IgD-negative memory B cell (primary cell): ENCODE measurements around the gene PCF11. TPM values are rescaled to one million over a fixed set of nuclear protein-coding genes. Genes with fewer than 3 reads are reported as not detected.

ENCODE experiments used
- H3K27ac Mint-ChIP-seq, 3 donors: one replicate each; pipeline ENCODE4 v1.8.0; 2020 to 2022; ENCODE audit warnings: mild to moderate bottlenecking in 3 of 3, mixed read lengths in 3 of 3, moderate library complexity in 1 of 3
- H3K27me3 Mint-ChIP-seq: one replicate; pipeline ENCODE4 v1.8.0; 2021; ENCODE audit warnings: mixed read lengths
- H3K36me3 Mint-ChIP-seq: one replicate; pipeline ENCODE4 v1.8.0; 2020; ENCODE audit warnings: mild to moderate bottlenecking, mixed read lengths
- H3K4me1 Mint-ChIP-seq, 3 donors: one replicate each; pipeline ENCODE4 v1.8.0; 2020 to 2022; ENCODE audit warnings: mixed read lengths in 3 of 3, mild to moderate bottlenecking in 1 of 3
- H3K4me3 Mint-ChIP-seq, 4 donors: one replicate each; pipeline ENCODE4 v1.8.0; 2020 to 2022; ENCODE audit warnings: mild to moderate bottlenecking in 4 of 4, mixed read lengths in 4 of 4, moderate library complexity in 3 of 4
- H3K9me3 Mint-ChIP-seq, 3 donors: one replicate each; pipeline ENCODE4 v1.8.0; 2020 to 2021; ENCODE audit warnings: mixed read lengths in 3 of 3, mild to moderate bottlenecking in 1 of 3
- polyA plus RNA-seq: library from polyadenylated mRNA; unstranded; fragments of 300-500 nt; fragmentation: Illumina TruSeq; gene quantifications from one replicate; pipeline ENCODE4 v1.2.3, GENCODE V29; 2021

The PCF11 gene
- polyA plus RNA-seq, 1 donor from 2014 or later, result 47.4 TPM

GRCh38 chr11:83139310-83139709 lies 17.6 kb upstream of the PCF11 start:
- Mint-ChIP-seq H3K27ac (no peak overlapping the region), H3K4me3 (no peak overlapping the region), H3K27me3 (no peaks in the 10 kb centered on the region), H3K36me3 (no peaks in the 10 kb centered on the region), H3K9me3 (peaks cover 0 to 4% (median 2%) of the 10 kb centered on the region in 3 donors), H3K4me1 (peaks cover 0 to 8% (median 4%) of the 10 kb centered on the region in 3 donors)

DNA sequence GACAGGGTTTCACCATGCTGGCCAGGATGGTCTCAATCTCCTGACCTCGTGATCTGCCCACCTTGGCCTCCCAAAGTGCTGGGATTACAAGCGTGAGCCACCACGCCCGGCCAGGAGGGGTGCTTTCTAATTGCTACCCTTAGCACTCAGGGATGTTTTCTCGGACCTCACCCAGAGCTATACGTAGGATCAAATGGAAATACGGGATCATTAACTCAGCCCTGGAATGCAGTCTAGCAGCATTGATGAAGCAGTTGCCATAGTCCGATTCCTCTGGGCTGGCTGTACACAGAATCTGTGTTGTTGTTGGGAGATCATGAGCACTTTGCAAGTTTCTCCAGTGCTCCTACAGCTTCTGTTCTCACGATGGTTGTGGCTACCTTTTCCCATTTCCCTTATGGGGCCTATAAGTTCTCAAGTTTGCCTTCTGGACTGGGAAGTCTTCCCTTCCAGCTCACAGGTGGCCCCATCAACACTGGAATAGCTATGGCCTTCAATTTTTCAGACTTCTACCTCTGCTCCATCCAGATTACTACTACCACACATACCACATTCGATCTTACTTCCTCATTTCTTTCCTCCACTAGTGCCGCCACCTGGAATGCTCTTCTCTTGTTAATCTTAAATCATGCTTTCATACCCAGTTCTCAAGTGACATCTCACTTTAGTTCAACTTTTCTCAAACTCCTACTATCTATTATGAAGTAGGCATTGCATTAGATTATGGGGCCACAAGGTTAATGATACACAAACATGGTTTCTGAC lies 16.1 kb upstream of the PCF11 start:
- Mint-ChIP-seq H3K27ac (peak overlapping the region in 1 of 3 donors; percentile 46), H3K27me3 (no peaks in the 10 kb centered on the region), H3K36me3 (no peaks in the 10 kb centered on the region), H3K9me3 (peaks cover 0 to 4% (median 2%) of the 10 kb centered on the region in 3 donors), H3K4me3 (peak overlapping the region in 1 of 4 donors; percentile 56), H3K4me1 (peaks cover 0 to 8% (median 4%) of the 10 kb centered on the region in 3 donors)

- H3K27ac Mint-ChIP-seq, result no peak overlapping the region
- no peaks in the 10 kb centered on the region for H3K36me3 Mint-ChIP-seq
- no peaks in the 10 kb centered on the region for H3K9me3 Mint-ChIP-seq
- no peak overlapping the region for H3K4me3 Mint-ChIP-seq
- H3K27me3 Mint-ChIP-seq, result no peaks in the 10 kb centered on the region
- peaks cover 0 to 3% (median 2%) of the 10 kb centered on the region in 3 donors for H3K4me1 Mint-ChIP-seq
Measured at GRCh38 chr11:83147895-83148294, 9.0 kb upstream of the PCF11 start.

- no peaks in the 10 kb centered on the region for H3K36me3 Mint-ChIP-seq
- peaks cover 0 to 9% (median 3%) of the 10 kb centered on the region in 3 donors for H3K4me1 Mint-ChIP-seq
- no peaks in the 10 kb centered on the region for H3K27me3 Mint-ChIP-seq
- no peaks in the 10 kb centered on the region for H3K9me3 Mint-ChIP-seq
- no peak overlapping the region for H3K27ac Mint-ChIP-seq
- H3K4me3 Mint-ChIP-seq, result no peak overlapping the region
Measured at GRCh38 chr11:83150450-83150849, 6.5 kb upstream of the PCF11 start.

DNA sequence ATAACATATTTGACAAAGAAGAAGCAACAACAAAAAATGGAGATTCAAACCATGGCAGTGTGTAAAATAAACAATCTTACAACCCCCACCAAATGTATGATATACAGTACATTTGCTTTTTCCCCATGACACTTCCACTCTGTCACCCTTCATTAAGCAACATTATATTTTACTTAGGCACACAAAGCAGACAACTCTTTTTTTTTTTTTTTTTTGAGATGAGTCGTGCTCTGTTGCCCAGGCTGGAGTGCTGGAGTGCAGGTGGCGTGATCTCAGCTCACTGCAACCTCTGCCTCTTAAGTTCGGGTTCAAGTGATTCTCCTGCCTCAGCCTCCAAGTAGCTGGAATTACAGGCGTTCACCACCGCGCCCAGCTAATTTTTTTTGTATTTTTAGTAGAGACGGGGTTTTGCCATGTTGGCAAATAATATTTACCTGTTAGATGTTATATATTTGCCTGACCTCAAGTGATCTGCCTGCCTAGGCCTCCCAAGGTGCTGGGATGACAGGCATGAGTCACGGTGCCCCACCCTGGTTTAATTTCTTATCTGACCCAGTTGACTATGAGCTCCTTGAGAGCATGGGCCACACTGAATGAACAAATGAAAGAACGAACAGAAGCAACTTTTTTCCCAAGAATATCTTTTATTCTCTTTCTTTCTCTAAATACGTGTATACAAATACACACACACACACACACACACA lies 5.5 kb upstream of the PCF11 start:
- Mint-ChIP-seq H3K36me3 (no peaks in the 10 kb centered on the region), H3K4me3 (no peak overlapping the region), H3K27me3 (no peaks in the 10 kb centered on the region), H3K27ac (no peak overlapping the region), H3K4me1 (peaks cover 0 to 12% (median 3%) of the 10 kb centered on the region in 3 donors), H3K9me3 (no peaks in the 10 kb centered on the region)

DNA sequence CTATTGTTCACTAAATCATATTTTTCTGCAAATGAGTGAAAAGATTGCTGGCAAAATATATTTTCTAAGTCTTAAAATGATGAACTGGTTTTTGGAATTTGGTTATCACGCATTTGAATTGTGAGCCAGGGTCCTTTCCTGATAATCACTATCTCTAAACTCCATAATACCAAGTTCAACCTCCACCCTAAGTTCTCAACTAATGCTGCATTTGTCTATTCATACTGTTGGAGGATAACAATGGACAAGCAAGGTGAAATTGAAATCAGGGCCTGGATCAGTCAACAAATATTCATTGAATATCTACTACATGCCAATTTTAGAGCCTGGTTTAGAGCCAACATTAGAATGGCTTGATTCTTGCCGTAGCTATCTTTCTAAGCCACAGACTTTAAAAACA lies 4.7 kb upstream of the PCF11 start:
- Mint-ChIP-seq H3K4me3 (peak overlapping the region in 1 of 4 donors; percentile 18), H3K27ac (peak overlapping the region in 1 of 3 donors; percentile 40), H3K4me1 (peaks cover 0 to 12% (median 3%) of the 10 kb centered on the region in 3 donors), H3K27me3 (no peaks in the 10 kb centered on the region), H3K36me3 (peaks cover 3% of the 10 kb centered on the region), H3K9me3 (no peaks in the 10 kb centered on the region)

GRCh38 chr11:83153764-83154163 lies 3.2 kb upstream of the PCF11 start:
- H3K27ac Mint-ChIP-seq, result no peak overlapping the region
- H3K27me3 Mint-ChIP-seq, result no peaks in the 10 kb centered on the region
- peaks cover 3% of the 10 kb centered on the region for H3K36me3 Mint-ChIP-seq
- H3K4me3 Mint-ChIP-seq, result peak overlapping the region in 1 of 4 donors; percentile 74
- no peaks in the 10 kb centered on the region for H3K9me3 Mint-ChIP-seq
- H3K4me1 Mint-ChIP-seq, result peaks cover 0 to 9% (median 0%) of the 10 kb centered on the region in 3 donors

DNA sequence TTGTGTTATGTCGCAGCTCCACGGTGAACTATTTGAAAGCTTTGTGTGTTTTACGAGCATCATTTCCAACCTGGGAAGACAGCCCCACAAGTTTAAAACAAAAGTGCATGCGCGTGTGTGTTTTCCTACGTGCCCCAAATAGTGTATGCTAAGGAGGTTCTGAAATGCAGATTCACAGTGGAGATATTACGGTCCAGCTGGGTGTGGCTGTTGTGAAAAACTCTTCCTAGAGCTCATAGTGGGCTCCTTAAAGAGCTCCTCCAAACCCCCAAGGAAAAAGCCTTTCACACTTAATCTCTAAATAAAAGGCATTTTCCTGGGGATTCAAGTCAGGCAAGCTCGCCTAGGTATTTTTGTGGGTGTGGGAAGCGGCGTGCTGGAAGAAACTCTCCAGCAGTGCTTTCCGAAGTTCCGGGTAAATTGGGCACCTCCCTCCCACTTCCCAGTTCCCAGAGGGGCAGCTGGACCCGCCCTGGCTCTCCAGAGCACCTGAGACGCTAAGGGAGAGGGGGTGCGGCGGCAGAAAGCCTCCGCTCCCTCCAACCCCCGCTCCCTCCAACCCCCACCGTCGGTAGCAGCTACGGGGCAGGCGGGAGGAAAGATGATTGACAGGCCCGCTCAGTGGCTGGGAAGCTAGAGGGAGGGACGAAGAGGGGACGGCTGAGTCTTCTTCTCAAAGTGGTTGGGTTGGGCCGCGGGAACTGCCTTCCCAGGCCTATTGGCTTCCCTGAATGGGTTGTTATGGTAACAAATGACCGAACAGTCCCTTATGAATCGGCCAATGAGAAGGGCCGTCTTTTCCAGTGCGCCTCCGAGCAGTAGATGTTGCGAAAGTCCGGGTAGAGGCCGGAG lies 561 bp upstream of the PCF11 start:
- peak overlapping the region; percentile 99 to 100 (median 99) for H3K27ac Mint-ChIP-seq
- peaks cover 12 to 28% (median 20%) of the 10 kb centered on the region in 3 donors for H3K4me1 Mint-ChIP-seq
- no peaks in the 10 kb centered on the region for H3K27me3 Mint-ChIP-seq
- peak overlapping the region; percentile 93 to 100 (median 100) for H3K4me3 Mint-ChIP-seq
- H3K9me3 Mint-ChIP-seq, result no peaks in the 10 kb centered on the region
- peaks cover 5% of the 10 kb centered on the region for H3K36me3 Mint-ChIP-seq

- Mint-ChIP-seq H3K4me1 (peaks cover 25 to 40% (median 32%) of the 10 kb centered on the region in 3 donors), H3K36me3 (peaks cover 5% of the 10 kb centered on the region), H3K27ac (peak overlapping the region; percentile 99 to 100 (median 99)), H3K4me3 (peak overlapping the region; percentile 93 to 100 (median 100)), H3K27me3 (no peaks in the 10 kb centered on the region), H3K9me3 (no peaks in the 10 kb centered on the region)
Measured at GRCh38 chr11:83157594-83158356, 844 bp downstream of the PCF11 start.

DNA sequence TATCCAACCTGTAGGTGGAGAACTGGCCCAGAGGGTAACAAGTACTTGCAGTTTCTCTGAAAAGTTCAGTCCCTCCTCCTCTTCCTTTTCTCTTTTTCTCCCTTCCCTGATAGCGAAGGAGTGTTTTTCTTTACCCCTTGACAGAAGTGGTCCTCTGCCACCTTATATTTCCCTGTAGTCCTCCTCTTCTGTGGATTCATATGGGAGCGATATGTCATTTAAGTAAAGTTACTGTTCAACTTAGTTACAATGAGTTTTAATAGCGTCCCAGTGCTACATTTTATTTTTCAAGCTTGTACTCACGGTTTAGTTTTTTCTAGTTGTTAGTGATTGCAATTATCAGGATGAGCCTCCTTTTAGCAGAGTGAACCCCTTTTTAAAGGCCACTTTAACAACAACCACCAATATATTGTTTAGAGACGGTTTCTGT lies 1.4 kb downstream of the PCF11 start:
- Mint-ChIP-seq H3K9me3 (no peaks in the 10 kb centered on the region), H3K27me3 (no peaks in the 10 kb centered on the region), H3K27ac (peak overlapping the region; percentile 85 to 99 (median 99)), H3K4me3 (peak overlapping the region; percentile 93 to 100 (median 100)), H3K36me3 (peaks cover 5% of the 10 kb centered on the region), H3K4me1 (peaks cover 31 to 41% (median 32%) of the 10 kb centered on the region in 3 donors)

GRCh38 chr11:83158965-83159901 lies 2.3 kb downstream of the PCF11 start:
- Mint-ChIP-seq H3K4me3 (peak overlapping the region; percentile 93 to 100 (median 100)), H3K4me1 (peaks cover 31 to 46% (median 37%) of the 10 kb centered on the region in 3 donors), H3K27me3 (no peaks in the 10 kb centered on the region), H3K36me3 (peaks cover 7% of the 10 kb centered on the region), H3K27ac (peak overlapping the region; percentile 46 to 99 (median 99)), H3K9me3 (no peaks in the 10 kb centered on the region)

DNA sequence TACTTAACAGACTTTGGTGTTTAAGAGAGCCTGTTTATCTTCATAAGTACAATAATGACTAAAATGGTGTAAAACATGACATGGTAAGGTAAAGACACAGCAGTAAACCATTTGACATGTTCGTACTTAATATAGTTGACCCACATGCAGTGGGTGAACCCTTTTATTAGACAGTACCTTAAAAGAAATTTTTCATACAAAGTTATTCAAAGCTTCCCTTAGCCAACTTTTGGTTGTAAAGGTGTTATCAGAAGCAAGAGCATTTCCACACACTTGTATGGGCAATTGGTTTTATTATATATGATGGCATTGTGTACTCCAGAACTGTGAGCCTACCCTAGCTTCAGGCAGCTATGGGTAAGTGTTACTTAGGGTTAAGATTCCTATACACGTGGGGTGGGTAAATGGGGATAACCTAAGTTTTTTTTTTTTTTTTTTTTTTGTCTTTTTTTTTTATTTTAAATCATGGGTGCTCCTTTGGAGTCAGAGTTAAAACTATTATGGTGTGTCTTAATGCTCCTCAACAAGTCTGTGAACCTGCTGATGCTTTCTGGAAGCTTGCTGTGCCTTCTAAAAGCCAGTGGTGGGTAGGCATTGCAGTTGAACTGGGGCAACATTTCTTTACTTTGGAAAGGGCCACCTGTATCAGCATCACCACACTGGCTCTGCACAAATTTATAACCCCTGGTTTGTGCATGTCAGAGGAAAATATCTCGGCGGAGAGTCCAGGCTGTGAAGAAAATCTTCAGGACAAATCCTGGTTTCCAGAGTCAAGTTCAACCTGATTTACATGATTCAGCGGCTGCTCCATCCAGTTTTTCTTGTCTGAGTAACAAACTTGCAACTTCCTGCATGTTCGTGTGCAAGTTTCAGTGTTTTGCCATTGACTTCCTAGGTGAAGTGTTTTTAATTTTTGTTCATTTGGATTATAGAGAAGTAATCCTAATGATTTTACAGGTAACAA lies 3.3 kb downstream of the PCF11 start:
- Mint-ChIP-seq H3K4me1 (peaks cover 31 to 47% (median 37%) of the 10 kb centered on the region in 3 donors), H3K27ac (peak overlapping the region; percentile 53 to 99 (median 99)), H3K4me3 (peak overlapping the region; percentile 93 to 100 (median 100)), H3K27me3 (no peaks in the 10 kb centered on the region), H3K9me3 (no peaks in the 10 kb centered on the region), H3K36me3 (peaks cover 7% of the 10 kb centered on the region)
